OCI-LY3 (cell line): ENCODE data around the gene ARL3.

Experiments used
- H2AFZ ChIP-seq: fragments of 200-600, 300-600 bp; shearing (Covaris generic); 2 replicates; pipeline ENCODE4 v1.6.0; 2014; ENCODE audit warnings: antibody characterized with exemption, low read depth, low read length
- H3K27ac ChIP-seq: fragments of 200-600, 300-600 bp; sonication (generic); 2 replicates; pipeline ENCODE4 v1.5.1; 2014; ENCODE audit warnings: mild to moderate bottlenecking, low read length, moderate library complexity, mixed read lengths
- H3K27me3 ChIP-seq: fragments of 200-600, 300-600 bp; sonication (generic); 2 replicates; pipeline ENCODE4 v1.6.1; 2014; ENCODE audit warnings: low read depth, low read length, mixed read lengths
- H3K36me3 ChIP-seq: fragments of 200-600, 300-600 bp; sonication (generic); replicated peaks from 2 replicates; pipeline ENCODE3; 2014; ENCODE audit warnings: low read depth, low read length, mixed read lengths
- H3K4me1 ChIP-seq: fragments of 300-600, 200-600 bp; sonication (generic); 2 replicates; pipeline ENCODE4 v1.6.1; 2014; ENCODE audit warnings: low read length, mixed read lengths
- H3K4me2 ChIP-seq: fragments of 200-600, 300-600 bp; sonication (generic); 2 replicates; pipeline ENCODE4 v1.6.1; 2014; ENCODE audit warnings: low read length, mixed read lengths
- H3K4me3 ChIP-seq: fragments of 300-600, 200-600 bp; sonication (generic); 2 replicates; pipeline ENCODE4 v1.5.1; 2014; ENCODE audit warnings: antibody characterized with exemption, mild to moderate bottlenecking, low read length, moderate library complexity
- H3K79me2 ChIP-seq: fragments of 300-600, 200-600 bp; shearing (Covaris generic); 2 replicates; pipeline ENCODE4 v1.6.1; 2014; ENCODE audit warnings: mild to moderate bottlenecking, low read length, mixed read lengths
- H3K9ac ChIP-seq: fragments of 300-600, 200-600 bp; shearing (Covaris generic); 2 replicates; pipeline ENCODE4 v1.6.0; 2014; ENCODE audit warnings: mild to moderate bottlenecking, low read length, moderate library complexity
- H3K9me3 ChIP-seq: fragments of 200-600, 300-600 bp; shearing (Covaris generic); 2 replicates; pipeline ENCODE4 v1.6.1; 2014; ENCODE audit warnings: low read length, mixed read lengths; ENCODE audit not compliant: insufficient read depth
- H4K20me1 ChIP-seq: fragments of 200-600, 300-600 bp; sonication (generic); 2 replicates; pipeline ENCODE4 v1.6.1; 2016; ENCODE audit warnings: low read length, mixed read lengths; ENCODE audit not compliant: insufficient read depth
- CTCF ChIP-seq: fragments of 200-600, 300-600 bp; sonication (generic); IDR thresholded peaks from 2 replicates; pipeline ENCODE4 v1.5.1; 2014; ENCODE audit warnings: antibody characterized with exemption, low read length, low read depth
- EZH2phosphoT487 ChIP-seq: fragments of 200-600 bp; shearing (Covaris generic); IDR thresholded peaks from 2 replicates; pipeline ENCODE4 v1.6.1; 2018; ENCODE audit warnings: antibody characterized with exemption, mixed run types, low read depth

The ARL3 gene

GRCh38 chr10:102644646-102645387, 69.4 kb downstream of the ARL3 start:
- Histone ChIP-seq H2AFZ (peak overlapping the region; percentile 53), H3K27me3 (no peaks in the 10 kb centered on the region), H3K36me3 (no peaks in the 10 kb centered on the region), H3K4me3 (peak overlapping the region; percentile 99), H3K4me2 (peak overlapping the region; percentile 100), H3K27ac (peak overlapping the region; percentile 81), H4K20me1 (peaks cover 37% of the 10 kb centered on the region), H3K4me1 (peaks cover 35% of the 10 kb centered on the region), H3K9me3 (no peaks in the 10 kb centered on the region), H3K9ac (peak overlapping the region; percentile 92), H3K79me2 (peaks cover 65% of the 10 kb centered on the region)
- TF ChIP-seq EZH2phosphoT487 (no peak), CTCF (peak; percentile 44)

- H3K27me3 ChIP-seq = no peaks in the 10 kb centered on the region
- peak within 1 kb of the TSS; percentile 53 for H2AFZ ChIP-seq
- peak within 1 kb of the TSS; percentile 92 for H3K9ac ChIP-seq
- H4K20me1 ChIP-seq = peaks cover 31% of the 10 kb centered on the region
- peak within 1 kb of the TSS; percentile 100 for H3K4me2 ChIP-seq
- H3K36me3 ChIP-seq = no peaks in the 10 kb centered on the region
- peaks cover 59% of the 10 kb centered on the region for H3K79me2 ChIP-seq
- peaks cover 28% of the 10 kb centered on the region for H3K4me1 ChIP-seq
- H3K9me3 ChIP-seq = no peaks in the 10 kb centered on the region
- H3K4me3 ChIP-seq = peak within 1 kb of the TSS; percentile 99
- H3K27ac ChIP-seq = peak within 1 kb of the TSS; percentile 86
- no peak for TF ChIP-seq CTCF
- no peak for TF ChIP-seq EZH2phosphoT487
Observed at GRCh38 chr10:102644066-102644645, 70.0 kb downstream of the ARL3 start, which contains the start of gene TRIM8. Gene TRIM8, plus strand, starts transcription at chr10:102644479. Its CDS starts 139 bp downstream, at chr10:102644618.

- no peaks in the 10 kb centered on the region for H3K36me3 ChIP-seq
- H3K9ac ChIP-seq = peak overlapping the region; percentile 92
- no peaks in the 10 kb centered on the region for H3K9me3 ChIP-seq
- peaks cover 52% of the 10 kb centered on the region for H3K79me2 ChIP-seq
- no peaks in the 10 kb centered on the region for H3K27me3 ChIP-seq
- TF ChIP-seq CTCF = no peak
- TF ChIP-seq EZH2phosphoT487 = no peak
- H3K27ac ChIP-seq = peak overlapping the region; percentile 86
- no peak overlapping the region for H2AFZ ChIP-seq
- peaks cover 22% of the 10 kb centered on the region for H3K4me1 ChIP-seq
- H3K4me2 ChIP-seq = peak overlapping the region; percentile 100
- H3K4me3 ChIP-seq = peak overlapping the region; percentile 99
- peaks cover 24% of the 10 kb centered on the region for H4K20me1 ChIP-seq
Observed at GRCh38 chr10:102643336-102644065, 70.7 kb downstream of the ARL3 start.

- no peaks in the 10 kb centered on the region for H3K9me3 ChIP-seq
- peaks cover 18% of the 10 kb centered on the region for H4K20me1 ChIP-seq
- H3K4me3 ChIP-seq = peak overlapping the region; percentile 99
- peak overlapping the region; percentile 92 for H3K9ac ChIP-seq
- no peaks in the 10 kb centered on the region for H3K27me3 ChIP-seq
- TF ChIP-seq CTCF = no peak
- TF ChIP-seq EZH2phosphoT487 = no peak
- H3K36me3 ChIP-seq = no peaks in the 10 kb centered on the region
- H3K27ac ChIP-seq = peak overlapping the region; percentile 86
- peaks cover 20% of the 10 kb centered on the region for H3K4me1 ChIP-seq
- H3K4me2 ChIP-seq = peak overlapping the region; percentile 100
- H3K79me2 ChIP-seq = peaks cover 46% of the 10 kb centered on the region
- H2AFZ ChIP-seq = peak overlapping the region; percentile 46; the same call in 1 of the 2 replicates
Observed at GRCh38 chr10:102642736-102643335, 71.4 kb downstream of the ARL3 start.
